HG03139 (cell line): Measurements from ENCODE around the gene GRIK4.

Source experiments
- ATAC-seq: cut with Tn5 transposase; IDR thresholded peaks from one replicate; pipeline ENCODE4 v1.9.1; 2021; ENCODE audit not compliant: unreplicated experiment

The GRIK4 gene

DNA sequence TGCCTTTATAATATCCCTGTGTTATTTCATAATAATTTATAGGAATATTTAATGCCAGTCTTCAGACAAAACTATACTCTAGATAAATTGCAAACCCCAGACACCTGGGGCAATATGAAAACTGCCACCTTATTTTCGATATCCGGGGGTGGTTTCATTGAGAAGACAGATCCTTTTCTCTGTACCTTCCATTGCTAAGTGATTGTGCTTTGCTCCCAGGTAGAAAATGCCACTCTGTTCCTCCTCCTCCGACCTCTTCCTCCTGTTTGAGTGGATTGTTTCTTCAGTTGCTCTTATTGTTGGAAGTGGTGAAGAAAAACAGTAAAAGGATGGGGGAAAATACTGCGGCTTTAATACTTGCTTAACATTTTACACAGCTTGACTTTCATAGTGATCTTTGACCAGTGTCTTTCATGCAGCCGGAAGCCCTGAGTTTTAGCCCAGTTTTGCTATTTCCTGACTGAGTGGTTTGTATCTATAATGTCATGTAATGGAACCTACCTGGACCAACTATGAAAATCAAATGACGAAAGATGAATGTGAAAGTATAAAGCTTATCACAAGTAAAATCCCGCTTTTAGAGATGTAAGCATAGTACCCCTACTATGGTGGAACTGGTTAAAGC, 5.6 kb upstream of the GRIK4 start:
- no peak for ATAC-seq

DNA sequence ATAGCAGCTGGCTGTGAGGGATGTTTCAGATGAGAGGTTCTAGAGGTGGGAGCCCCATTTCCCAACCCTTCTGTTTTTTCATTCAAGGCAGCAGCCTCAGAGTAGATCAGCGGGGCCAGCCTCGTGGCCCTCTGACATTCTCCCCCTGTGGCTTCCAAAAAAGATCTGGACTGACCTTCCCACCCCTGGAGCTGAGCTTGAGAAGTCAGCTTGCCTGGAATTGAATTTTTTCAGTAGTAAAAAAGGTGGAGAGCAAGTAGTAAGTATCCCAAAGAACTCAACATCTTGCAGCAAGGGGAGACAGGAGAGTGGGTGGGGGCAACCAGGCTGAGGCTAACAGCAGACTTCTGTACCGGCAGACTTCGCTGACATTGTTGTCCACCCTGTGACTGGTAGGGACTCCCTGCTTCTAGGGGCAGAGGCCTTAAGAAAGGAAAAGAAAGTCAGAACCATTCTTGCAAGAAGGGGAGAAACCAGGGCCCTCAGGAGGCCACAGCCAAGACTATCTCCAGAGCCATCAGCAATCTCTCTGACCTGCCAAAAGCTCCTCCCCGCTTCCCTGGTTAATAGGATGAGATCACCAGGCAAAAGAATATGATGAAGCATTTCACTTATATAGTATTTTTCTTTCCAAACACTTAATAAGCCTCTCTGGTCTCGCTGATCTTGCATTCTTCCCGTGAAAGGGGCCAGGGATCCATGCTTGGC, 2.0 kb upstream of the GRIK4 start:
- no peak for ATAC-seq

DNA sequence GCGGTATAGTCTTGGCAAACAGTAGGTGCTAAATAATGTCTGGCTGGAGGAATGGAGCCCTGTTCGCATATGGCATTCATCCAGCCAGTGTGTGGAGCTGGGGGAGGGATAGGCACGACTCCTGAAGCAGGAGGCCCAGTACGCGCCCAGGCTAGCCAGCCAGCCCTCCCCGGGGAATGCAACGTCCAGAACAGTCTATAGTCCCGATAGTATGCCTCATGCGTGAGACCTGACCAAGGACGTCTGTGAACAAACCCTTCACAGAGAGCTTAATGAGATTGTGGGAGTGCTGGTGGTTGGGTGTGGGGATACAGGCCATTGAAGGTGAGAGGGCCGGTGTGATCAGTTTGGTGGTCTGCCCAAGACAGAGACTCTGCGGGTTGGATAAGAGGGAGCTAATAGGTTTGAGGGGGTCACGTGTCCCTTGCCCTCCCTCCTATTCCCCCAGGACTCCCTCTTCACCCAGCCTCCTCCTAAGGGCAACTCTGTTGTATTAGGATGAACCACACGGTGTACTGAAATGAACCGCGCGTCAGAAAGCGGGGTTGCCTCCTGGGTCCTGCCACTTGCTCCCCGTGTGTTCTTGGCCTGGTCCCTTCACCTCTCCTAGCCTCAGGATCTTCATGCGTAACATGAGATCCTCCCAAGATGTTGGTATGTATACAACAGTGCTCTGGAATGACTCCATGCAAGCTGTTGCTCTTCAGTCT, 987 bp upstream of the GRIK4 start:
- no peak for ATAC-seq

DNA sequence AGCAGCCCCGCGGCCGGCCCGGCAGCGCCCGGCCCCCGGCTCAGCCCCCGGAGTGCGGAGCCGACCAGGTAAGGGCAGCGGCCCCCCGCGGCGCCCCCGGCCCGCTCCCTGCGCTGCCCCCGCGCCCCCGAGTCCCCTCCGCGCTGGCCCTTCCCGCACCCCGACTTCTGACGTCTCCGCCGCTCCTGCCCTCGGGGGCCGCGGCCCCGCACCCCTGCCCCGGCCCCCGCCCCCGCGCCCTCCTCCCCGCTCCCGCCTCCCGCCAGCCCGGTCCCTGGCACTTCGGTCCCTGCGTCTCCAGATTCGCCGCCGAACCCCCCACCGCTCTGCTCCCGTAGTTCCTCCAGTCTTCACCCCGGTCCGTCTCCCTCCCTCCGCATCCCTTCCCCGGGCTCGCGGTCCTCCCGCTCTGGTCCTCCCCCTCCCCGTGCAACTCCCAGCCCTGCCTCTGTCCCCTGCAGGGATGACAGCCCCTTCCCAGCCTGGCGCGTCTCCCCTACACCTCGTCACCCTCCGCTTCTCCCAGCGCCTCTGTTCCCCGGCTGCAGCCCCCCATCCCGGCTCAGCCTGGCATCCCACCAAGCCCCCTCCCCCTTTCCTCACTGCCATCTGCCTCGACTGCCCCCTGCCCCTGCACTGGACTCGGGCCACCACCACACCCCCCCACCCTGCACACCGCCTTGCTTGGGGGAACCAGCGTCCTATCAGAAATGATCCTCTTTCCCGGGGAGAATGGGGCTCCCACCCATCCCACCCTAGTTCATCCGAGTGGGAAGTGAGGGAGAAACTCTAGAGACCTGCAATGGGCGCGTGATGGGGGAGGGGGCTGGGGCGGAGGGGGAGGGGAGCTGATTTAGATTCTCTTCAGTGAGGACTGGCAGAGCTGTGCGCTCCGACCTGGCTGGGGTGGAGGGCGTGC, 531 bp downstream of the GRIK4 start:
- no peak for ATAC-seq

DNA sequence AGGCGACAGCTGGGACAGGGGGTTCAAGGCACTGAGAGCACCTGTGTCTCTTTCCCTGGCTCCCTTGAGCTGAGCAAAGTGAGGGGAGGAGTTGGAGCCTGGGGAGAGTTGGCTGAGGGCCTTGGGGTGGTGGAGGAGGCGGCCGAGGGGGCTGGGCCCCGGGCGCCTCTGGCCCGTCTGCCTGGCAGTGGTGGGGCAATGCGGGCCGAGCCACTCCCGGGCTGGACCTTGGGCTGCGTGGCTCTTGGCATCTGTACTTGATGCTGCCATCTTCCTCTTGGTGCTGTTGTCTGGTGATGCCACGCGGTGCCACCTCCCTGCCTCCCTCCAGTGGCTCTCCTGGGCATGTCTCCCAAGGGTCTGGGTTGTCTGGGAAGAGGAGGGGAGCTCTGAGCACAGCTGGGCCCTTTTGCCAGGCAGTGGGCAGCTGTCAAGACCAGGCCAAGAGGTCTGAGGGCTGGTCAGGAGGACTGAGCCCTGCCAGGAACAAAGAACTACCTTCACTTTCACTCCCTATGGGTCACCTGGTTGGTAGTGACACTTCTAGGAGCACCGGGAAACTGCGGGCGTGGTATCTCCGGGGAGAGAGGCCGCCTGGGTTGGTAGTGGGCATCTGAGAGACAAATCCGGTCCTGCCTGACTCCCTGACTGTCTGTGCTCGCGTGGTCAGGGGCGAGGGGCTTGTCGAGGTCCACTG, 1.3 kb downstream of the GRIK4 start:
- ATAC-seq: no peak

DNA sequence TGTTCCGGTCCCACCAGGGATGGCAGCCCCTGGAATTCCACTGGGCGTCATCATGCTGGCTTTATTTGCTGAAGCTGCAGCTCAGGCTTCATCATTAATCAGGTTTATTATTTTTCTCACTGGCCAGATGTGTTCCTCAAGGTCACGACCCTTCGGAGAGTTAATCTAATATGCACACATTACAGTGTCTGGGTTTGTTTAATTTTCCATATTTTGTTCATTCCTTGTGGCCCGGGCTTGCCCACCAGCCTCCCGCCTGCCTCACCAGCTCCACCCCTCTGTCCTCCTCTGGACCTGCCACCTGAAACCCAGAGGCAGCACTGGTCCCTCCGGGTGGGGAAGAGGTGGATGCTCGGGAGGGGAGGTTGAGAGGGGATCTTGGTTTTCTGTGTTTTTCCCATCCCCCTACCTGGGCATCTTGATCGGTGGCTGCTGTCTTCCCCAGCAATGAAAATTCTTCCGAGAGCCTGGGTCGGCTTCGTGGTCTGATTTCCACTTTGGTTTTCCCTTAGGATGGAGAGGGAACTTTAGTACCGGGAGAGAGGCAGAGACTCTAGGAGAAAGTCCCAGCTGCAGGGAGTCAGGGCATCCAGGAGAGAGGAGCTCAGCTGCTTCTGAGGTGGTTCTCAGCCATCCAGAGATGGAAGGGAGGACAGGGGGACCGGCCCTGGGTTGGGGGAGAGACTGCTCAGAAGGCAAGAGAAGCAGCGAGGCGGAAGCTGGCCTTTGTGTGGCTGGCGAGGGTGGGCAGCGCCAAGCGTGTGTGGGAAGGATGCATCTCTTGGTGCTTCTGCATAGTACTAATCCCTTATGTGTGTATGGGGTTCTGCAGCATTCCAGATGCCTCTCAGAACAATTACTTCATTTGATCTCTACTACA, 2.1 kb downstream of the GRIK4 start:
- ATAC-seq: no peak

DNA sequence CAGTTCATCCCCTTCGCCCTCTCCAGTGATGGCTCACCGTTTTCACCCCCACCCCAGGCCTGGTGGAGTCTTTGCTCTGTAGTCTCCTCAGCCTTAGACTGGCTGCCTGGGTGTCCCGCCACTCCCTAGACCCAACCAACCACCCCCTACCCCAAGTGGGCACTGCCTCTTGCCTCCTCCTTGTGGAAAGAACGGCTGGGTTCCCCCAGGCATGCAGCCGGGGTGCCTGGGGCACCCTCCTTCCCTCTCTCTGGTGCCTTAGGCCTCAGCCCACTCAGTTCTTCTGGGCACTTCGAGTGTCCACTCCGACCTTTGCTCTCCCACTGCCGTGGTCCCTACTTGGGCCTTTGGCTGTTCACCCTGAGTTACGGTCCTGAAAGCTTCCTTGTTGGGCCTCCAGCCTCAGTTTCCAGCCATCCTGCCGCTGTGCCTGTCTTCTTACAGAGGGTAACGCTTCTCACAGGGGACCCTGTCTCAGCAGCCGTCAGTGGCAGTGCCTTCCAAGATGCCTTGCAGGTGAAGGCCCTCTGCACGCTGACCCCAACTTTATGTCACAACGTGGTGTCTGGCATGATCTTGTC, 3.1 kb downstream of the GRIK4 start:
- ATAC-seq: no peak

DNA sequence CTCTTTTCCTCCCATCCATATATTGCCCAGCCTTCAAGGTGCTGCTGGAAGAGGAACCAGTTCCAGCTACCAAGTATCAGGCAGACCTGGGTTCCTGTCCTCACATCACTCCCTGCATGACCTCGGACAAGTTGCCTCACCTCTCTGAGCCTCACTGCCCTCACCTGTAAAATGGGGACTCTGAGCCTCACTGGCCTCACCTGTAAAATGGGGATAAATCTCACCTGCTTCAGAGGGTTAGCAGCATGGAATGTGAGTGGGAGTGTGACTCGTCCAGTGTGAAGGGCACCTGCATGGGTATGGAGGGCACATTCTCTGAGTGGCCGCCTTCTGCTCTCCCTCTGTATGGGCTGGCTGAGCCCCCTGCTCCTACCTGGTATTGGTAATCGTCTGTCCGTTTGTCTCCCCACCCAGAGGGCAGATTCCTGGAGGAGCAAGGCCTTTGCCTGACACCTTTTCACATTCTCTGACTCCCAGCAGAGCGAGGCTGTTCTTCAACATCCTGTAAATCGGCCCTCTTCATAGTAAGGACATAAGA, 3.7 kb downstream of the GRIK4 start:
- ATAC-seq: no peak

DNA sequence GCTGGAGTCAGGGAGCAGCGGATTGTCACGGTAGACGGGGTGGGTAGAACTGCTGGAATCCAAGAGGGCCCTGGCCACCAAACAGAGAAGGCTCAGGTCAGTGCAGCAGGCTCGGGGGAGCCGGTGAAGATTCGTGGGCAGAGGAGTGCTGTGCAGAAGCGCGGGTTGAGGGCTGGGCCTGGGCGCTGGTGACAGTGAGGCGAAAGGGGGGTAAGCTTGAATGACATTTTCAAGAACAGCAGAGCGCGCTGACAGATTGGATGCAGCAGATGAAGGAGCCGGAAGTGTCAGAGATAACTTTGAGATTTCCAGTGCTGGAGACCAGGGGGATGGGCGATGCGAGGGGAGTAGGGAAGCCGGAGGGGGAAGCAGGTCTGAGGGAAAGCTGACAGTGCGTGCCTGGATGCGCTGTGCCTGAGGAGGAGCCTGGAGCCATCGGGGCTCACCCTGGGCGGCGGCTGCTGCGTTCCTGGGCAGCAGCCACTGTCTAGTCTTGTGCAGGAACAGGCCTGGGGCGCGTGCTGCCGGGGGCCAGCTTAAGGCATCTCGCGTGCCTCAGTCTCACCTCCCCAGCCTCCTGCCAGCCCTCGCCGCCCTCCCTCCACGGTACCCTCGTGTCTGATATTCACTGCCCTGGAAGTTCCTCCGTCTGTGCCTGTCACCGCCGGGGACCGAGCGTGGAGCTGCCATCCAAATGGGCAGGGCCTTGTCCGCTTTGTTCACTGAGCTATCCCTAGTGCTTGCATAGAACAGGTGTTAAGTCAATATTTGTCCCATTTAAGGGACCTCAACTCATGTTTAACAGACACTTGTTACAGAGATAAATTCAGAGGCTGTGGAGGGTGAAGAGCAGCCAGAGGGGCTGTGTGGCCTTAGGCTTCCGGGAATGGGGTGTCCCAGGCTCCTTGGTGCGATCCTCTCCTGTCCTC, 5.2 kb downstream of the GRIK4 start:
- ATAC-seq: no peak

DNA sequence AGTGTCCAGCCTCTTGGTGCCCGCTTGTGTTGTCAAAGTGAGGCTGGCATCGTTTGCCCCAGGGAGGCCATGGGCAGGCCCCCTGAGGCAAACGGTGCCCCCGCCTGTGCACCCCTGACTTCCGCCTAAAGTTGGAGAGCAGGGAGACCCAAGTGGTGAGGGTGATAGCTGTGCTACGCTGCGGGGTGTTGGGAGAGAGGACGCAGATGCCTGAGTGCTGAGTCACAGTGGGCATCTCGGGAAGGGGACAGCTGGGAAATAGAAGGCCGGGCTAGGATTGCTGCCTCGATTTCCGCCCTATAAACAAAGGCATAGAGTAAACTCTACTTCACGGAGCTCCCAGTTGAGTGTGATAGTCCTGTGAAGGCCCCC, 5.8 kb downstream of the GRIK4 start:
- no peak for ATAC-seq

DNA sequence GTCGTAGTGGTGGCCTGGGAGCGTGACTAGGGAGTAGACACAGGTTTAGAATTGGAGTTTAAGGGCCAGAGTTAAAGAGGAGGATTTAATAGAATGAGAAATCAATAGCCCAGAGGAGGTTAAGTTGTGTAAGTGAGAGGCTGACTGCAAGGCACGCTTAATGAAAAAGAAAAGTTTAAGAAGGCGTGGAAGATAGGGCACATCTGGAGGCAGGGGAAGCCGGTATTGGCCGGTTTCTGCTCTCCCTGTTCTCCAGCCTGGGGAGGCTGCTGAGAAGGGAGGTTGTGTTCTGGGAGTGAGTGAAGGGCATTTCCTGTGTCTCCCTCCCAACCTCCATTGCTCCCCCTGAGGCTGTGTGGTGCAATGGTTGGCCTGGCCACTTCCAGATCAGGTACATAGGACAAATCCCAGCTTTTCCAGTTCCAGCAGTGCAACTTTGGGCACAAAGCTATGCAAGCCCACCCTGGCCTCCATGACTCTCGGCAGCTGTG, 6.3 kb downstream of the GRIK4 start:
- no peak for ATAC-seq

DNA sequence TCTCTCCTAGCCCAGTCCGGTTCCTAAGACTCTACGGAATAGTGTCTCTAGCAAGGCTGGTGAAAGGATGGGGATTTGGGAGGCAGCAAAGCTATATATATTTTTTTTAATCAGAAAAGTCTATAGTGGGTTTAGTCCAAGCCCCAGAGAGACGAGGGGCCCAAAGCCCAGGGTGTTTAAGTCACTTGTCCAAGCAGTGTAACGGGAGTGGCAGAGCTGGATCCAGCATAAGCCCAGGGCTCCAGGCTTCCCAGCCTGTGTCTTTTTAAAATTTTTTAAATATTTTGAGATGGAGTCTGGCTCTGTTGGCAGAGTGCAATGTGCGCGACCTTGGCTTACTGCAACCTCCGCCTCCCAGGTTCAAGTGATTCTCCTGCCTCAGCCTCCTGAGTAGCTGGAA, 6.8 kb downstream of the GRIK4 start:
- no peak for ATAC-seq

DNA sequence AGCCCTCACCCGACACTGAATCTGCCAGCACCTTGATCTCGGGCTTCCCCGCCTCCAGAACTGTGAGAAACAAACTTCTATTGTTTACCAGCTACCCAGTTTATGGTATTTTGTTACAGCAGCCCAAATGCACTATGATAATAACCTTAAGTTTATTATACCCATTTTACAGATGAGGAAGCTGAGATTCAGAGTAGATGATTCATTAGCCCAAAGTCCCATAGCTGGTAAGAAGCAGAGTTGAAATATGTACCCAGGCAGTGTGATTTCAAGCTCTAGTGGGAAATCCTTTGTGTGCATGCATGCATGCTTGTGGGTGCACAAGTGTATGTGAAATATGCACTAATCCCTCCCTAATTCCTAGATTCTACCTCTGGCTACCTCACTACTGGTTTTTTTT, 7.9 kb downstream of the GRIK4 start:
- ATAC-seq: no peak

DNA sequence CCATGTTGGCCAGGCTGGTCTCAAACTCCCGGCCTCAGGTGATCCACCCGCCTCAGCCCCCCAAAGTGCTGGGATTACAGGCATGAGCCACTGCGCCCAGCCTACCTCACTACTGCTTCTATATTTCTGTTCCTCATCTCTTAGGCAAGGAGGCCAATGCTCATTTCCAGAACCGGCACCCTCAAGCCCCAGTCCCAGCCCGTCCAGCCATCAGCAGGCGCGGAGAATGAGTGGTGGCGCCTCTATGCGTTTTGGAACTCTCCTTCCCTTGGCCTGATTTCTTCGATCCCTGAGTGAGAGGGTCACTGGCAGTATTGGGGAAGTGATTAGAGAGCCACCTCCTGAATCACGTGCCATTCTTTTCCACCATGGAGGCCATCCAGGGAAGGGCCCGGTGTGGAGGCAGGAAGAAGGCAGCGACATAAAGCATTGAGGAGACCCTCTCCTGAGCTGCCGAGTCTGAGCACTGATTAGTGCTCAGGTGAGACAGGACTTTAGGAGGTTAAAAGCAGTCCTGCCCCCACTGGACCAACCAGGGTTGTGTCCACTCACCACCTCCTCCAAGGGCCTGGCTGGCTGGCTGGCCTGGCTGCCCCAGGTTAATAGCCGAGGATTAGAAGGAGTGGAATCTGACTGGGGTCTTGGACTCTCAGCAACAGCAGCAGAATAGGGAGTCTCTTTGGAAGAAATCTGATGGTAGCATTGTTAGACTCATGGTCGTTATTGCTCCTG, 8.7 kb downstream of the GRIK4 start:
- no peak for ATAC-seq

DNA sequence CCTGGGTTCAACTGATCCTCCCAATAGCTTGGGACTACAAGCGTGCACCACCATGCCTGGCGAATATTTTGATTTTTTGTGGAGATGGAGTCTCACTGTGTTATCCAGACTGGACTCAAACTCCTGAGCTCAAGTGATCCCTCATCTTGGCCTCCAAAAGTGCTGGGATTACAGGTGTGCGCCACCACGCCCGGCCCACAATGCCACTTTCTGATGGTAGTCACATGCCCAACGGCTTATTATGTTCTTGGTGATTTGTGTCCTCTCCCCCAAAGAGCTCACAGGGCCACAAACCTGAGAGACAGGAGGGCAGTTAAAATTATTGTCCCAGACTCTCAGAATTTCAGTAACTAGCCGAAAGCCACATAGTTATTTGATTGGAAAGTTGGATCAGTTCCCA, 9.6 kb downstream of the GRIK4 start:
- ATAC-seq: no peak

DNA sequence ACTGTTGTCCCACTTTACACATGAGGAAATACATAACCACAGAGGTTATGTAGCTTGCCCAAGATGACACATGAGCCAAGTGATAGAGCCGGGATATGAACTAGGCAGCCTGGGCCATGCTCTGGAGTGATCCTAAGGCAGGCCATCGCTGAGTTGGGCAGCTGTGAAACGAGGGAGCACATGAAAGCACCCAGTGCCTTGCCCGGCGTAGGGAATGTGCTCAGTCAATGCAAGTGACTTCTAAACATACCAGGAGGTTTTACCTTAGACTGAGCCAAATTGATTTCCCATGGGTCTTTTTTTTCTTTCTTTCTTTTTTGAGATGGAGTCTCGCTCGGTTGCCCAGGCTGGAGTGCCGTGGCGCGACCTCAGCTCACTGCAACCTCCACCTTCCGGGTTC, 10.5 kb downstream of the GRIK4 start:
- no peak for ATAC-seq

DNA sequence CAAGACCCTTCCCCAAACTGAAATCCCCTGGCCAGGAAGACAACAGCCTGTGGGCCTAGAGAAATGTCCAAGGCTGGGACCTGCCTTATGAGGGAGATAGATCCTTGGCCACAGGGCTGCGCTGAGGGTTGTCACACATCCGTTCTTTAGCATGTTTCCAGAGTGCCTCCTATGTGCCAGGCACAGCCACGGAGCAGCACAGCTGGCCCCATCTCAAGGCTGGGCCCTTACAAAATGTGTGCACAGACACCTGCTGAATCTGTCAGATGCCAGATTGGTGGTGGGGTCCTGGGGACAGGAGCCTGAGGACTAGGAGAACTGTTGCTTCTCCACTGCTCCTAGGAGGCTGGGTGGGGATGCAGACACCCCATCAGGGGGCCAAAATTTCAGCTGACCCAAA, 11.2 kb downstream of the GRIK4 start:
- ATAC-seq: no peak
